Measurements from ENCODE around the gene ZDHHC11B.
A peak's percentile ranks its signal among the peaks of the same experiment; 100 is the strongest.

ZDHHC11B gene

DNA sequence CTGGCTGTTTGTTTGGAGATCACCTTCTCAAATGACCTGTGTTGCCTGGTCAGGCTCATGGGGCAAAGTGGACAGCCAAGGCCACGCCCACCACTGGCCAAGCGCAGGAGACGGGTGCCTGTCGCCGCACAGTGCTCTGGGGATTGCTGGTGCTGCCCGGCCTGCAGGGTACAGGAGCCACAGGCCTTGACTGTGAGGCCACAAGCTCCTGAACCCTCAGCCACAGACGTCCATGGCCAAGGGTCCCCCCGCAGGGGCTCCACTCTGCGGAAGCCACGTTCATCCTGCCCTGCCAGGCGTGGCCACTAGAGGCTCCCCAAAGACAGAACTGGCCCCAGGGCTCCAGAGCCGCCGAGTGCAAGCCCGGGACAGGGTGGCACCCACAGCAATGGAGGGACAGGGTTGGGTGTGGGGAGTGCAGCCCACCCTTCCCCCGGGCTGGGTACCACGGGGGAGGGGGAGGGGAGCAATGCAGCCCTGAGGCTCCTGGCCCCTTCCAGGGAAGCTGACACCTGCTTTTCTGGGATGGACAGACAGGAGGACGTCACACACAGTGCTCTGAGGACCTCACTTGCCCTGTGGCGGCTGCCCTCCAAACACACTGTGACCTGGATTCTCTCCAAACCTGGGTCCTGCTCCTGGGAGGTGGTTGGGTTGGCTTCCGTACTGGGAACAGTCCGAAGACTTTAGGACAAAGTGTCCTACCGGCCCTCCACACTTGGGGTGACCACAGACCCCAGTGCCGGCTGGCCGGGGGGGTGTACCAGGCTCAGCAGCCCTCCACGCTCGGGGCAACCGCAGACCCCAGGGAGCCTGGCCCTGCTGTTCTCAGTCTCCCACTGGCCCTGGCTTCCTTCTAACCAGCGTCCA lies 112.8 kb downstream of the ZDHHC11B start:
- DNase-seq, result peak; percentile 21

DNA sequence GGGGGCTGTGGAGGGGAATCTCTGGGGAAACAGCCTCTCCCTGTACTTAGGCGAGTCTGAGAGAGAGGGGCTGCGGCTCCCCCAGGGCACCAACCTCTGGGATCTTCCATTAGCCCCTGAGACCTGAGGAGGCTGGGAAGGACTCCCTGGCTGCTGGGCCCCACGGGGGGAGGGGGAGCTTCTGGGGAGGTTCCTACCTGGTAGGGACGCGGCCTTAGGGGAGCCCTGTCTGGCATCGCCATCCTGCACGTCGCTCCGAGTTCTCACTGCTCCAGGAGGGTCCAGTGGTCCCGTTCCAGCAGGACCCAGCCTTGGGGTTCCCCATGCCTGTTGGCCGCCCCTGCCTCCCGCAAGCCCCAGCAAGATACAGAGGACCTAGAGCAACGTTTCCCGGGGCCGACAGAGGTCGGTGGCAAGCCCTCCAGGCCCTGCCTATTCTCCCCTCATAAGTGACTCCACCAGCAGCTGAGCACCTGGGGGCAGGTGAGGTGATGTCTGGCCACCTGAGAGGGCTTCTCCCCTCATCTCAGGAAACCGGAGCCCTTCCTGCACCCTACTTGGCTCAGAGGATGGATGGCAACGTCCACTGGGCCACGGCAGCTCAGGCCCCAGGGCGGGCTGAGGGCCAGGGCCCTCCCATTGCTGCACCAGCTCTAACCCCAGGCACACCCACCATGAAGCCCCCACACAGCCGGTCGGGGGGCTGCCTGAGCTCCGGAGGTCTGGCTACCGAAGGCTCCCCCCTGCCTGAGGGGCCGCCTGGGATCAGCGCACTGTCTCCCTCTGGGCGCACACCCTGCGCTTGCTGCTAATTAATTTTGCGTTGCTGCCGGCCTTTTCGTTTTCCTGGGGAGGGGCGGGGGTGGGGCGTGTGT lies 113.9 kb downstream of the ZDHHC11B start:
- DNase-seq, result no peak

DNA sequence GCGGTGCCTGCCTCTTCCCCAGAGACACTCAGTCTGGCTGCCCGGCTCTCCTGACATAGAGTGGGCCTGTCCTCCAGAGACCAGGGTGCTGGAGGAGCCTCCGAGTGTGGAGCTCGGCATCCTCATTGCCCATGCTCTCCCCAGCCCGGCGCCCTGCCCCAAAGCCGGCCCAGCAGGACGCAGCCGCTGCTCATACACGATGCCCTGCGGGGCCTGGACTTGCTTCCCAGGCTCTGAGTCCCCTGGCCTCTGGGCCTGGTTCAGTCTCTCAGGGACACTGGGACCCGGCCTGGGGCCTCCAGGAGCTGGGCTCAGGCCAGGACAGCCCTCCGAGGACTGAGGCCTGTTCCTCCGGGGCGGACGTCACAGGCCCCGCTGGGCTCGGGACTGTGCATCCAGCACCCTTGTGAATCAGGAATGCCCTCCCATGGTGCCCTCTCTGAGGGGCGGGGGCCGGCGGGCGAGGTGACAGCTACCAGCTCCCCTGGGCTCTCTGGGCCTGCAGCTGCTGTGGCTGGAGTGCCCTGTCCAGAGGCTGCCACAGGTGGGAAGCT lies 114.6 kb downstream of the ZDHHC11B start:
- DNase-seq, result no peak

DNA sequence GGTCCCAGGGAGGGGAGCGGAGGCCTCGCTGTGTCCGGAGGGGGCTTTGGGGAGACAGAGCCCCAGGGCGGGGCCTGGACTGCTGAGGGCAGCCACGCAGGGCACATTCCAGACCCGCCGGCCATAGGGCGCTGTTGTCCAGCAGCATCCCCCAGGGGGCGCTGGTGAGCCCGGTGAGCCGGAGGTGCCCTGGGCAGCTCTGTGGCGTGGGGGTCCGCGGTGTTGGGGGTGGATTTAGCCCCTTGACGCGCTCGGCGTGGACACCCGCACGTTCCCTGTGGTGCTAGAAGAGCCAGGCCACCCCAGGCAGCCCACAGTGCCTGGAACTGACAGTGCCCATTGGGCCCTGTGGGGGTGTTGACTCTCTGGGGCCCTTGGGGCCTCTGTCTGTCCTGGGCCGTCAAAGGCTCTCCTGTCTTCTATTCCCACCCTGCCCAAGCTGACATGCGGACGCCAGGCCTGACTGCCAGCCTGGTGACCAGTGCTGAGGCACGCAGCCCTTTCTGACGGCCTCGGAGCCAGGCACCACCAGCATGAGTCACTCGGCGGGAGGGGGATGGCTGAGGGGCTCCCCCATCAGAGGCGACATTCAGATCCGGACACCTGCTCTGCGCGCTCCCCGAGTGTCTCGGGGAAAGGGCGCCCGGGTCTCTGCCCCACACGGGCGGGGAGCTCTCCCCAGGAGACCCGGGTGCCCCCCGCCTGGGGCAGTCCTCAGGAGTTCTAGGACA lies 115.3 kb downstream of the ZDHHC11B start:
- no peak for DNase-seq

DNA sequence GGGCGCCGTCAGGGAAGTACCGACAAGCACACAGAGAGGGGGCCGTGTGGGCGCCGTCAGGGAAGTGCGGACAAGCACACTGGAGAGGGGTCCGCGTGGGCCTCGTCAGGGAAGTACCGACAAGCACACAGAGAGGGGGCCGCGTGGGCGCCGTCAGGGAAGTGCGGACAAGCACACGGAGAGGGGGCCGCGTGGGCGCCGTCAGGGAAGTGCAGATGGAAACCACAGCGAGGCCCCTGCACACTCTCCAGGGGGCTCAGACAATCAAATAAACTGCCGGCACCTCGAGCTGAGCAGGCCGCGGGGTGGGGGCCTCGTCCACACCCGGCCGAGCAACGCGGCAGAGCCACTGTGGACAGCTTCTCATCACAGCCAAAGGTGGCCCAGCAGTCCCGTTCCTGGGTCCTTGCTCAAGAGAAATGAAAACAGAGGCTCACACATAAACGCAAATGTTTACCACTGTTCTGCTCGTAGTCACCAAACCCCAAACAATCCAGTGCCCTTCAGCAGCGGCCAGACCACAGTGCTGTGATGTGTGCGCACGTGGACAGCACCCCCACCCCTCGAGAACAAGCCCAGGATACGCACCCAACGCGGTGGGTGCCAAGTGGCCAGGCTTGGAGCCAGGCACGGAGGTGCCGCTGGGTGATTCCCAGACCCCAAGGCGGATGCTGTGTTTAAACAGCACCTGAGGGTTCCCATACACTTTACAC lies 116.1 kb downstream of the ZDHHC11B start:
- no peak for DNase-seq

DNA sequence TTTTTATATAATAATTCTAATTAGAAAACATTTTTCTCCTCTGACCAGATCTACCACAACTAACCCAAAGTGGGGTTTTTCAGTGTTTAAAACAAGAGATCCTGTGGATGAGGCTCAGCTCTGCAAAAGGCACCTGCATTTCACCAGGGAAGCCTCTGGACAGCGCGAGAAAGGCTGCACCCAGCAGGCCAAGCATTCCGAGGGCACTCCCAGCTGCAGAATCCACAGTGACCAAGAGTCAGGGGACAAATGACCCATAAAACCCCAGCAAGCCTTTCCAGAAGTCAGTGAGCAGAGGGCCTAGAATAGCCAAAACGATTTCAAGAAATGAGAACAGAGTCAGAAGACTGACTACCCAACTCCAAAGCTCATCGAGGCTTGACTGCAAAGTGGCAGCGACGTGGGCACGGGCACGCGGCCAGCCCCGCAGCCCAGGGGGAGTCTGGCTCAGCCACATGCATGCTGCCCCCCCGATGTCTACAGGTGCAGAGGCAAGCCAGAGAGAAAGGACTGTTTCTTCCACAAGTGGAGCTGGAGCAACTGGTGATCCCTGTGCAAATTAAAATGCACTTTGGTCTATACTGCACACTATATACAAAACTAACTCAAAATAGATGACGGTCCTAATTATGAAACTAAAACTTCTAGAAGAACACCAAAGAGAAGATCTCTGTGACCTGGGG lies 117.6 kb downstream of the ZDHHC11B start:
- no peak for DNase-seq

DNA sequence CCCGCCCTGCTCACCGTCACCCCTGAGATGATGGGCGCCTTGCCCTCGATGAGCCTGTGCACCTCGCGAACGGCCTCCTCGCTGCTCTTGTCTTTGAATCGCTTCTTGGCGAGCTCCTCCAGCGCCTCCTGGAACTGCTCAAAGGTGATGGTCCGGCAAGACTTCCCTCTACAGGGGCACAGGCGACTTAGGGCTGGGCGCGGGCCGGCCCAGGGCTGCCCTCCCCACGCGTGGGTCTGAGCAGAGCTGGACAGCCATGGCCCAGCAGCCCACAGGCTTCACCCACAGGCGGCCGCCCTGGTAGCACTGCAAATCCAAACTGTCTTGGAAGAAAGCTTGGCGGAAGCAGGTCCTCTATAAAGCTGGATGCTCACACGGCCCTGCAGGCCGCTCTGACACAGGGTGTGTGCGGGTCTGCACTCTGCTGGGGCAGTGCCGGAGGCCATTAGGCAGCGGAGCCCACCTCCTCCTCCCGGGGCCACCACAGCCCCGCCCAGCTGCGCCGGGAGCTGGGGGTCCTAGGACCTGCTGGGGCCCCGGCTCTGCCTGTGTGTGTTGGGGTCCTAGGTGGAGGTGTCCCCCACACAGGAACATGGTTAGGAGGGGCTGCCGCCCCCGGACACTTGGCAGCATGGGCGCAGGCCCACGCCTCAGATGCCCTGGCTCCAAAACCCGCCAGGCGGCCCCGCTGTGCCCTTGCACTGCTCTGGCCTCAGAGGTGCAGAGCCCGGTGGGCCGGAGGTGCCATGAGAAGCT lies 118.4 kb downstream of the ZDHHC11B start:
- DNase-seq, result no peak

DNA sequence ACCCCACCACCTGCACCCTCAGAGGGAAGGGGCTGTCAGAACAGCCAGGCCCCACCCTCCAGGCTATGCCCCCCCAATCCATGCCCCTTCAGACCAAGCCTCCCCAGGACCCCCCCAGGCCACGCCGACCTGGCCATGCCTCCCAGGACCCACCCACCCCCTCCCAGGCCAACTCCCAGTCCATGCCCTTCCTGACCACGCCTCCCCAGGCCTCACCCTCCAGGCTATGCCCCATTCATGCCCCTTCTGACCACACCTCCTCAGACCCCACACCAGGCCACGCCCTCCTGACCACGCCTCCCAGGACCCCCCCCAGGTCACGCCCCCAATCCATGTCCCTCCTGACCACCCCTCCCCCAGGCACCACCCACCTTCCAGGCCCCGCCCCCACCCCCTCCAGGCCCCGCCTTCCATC lies 119.0 kb downstream of the ZDHHC11B start:
- DNase-seq, result no peak

DNA sequence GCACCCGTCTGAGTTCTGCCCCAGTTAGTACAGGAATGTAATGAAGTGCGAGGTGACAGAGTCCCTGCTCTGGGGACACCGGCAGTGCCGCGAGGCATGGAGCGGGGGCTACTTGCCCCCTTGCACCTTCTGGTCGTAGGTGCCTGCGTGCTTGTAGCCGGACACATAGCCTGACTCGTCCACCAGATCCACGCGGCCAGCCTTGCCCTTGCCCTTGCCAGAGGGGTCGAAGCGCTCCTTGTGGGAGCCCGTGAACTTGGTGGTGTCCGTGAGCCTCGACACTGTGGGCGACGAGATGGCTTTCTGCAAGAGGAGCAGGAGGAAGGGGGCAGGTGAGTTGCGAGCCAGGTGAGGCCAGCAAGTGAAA lies 119.6 kb downstream of the ZDHHC11B start:
- DNase-seq, result no peak

DNA sequence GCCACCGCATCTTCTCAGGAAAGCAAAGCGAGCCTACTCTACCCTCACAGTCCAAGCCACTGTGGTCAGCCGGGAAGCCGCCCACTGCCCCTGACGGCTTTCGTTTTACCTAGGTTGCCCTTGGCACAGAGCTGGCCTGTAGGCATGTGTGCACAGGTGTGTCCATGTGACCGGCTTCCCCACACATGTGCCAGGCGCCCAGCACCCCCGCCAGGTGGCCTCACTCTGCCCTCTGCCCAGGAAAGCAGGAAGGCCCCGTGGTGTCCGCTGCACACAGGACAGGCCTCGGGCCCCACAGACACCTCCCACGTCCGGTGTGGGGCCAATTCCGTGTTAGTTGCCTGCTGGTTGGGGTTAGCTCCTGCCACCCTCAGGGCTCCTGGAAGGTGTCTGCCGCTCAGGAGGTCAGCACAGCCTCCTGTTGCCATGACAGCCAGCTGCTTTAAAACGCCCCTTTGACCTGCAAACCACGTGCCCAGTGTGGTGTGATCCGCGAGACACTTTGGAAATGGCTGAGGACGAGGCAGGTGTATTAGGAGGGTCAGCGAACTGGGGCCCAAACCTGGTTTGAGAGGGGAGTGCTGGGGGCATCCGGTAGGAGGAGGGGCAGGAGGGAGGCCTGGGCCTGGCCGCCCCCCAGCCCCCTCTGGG lies 120.1 kb downstream of the ZDHHC11B start:
- DNase-seq, result no peak

DNA sequence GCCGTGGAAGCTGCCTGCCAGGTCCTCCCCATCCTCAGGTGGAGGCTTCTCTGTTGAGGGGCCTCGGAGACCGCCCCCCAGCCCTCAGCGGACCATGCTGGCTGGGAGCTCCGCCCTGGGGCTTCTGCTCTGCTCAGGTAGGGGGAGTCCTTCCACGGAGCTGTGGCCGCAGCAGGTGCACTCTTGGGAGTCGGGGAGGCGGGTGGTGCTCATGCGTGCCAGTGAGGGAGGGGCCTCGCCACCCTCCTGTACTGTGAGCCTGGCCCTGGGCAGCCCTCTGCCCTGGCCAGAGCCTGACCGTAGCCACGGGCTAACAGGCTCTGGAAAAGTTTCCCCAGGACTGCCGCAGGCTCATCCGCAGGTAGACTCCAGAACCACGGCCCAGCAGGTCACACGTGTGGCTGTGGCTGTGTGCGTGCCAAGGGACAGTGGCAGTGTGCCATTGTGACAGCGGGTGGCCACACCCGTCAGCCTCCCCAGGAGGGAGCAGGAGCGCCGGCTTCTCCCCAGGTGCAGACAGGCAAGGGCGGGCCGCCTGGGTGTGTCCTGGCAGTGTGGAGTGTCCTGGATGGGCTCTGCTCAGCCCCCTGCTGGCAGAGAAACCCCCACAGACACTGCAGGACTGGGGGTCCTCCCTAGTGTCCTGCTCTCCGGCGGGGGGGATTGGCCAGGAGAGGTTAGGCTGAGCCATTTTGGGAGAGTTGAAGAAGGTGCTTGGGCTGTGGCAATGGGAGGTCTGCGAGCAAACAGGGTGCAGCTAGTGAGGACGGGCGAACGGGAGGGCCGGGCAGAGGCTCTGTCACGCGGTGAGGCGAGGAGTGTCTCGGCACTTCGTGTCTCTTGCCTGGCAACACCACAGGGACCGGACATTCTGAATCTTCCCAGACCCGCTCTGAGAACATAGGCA lies 120.8 kb downstream of the ZDHHC11B start:
- no peak for DNase-seq

DNA sequence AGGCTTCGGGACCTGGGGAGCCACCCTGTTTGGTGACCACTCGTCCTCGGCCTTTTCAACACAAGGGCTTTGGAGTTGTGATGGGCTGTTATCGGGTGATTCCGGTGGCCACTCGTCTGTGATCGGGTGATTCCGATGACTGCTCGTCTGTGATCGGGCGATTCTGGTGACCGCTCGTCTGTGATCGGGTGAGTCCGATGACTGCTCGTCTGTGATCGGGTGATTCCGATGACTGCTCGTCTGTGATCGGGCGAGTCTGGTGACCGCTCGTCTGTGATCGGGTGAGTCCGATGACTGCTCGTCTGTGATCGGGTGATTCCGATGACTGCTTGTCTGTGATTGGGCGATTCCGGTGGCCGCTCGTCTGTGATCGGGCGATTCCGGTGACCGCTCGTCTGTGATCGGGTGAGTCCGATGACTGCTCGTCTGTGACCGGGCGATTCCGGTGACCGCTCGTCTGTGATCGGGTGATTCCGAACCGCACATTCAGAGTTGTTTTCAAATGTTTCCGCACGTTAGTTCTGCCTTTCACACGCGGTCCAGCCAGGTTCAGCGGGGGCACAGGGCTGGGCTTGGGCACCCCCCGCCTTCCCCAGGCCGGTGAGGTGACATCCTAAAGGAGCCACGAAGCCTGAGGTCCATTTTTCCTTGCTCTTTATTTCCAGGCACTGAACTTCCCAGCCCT lies 121.6 kb downstream of the ZDHHC11B start:
- no peak for DNase-seq

DNA sequence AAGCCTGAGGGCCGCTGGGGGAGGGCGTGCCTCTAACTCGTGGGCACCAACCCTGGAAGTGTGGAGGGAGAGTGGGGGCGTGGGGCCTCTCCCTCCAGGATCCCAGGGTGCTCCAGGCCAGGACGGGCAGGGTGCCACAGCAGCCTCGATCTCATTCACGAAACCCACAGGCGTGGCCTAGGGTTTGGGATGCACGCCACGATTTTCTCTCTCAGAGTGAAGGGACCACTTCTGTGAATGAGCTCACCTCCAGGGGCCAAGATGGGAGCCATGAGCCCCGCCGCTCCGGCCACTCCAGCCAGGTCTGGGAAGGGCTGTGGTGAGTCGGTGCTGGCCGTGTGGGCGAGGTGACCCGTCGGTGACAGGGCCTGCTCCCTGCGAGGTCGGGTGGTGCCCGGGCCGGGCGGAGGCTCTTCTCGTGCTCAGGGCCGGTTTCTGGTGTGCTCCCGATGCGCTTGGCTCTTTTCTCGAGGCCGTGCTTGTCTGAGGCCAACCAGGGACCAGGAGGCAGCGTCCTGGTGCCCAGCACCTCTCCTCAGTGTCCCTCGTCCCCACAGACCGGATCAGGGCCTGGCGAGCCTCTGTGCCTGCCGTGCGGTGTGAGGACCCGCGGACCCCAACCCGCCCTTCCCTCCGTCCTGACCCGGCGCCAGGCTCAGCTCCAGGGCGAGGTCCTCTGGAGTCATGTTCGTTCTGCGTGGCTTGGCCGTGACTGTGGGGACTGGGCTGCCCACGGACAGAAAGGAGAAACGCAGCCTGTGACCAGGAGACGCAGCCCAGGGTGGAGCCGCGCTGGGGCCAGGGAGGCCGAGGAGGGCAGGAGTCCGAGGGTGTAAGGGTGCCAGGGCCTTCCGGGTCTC lies 122.4 kb downstream of the ZDHHC11B start:
- DNase-seq, result no peak

DNA sequence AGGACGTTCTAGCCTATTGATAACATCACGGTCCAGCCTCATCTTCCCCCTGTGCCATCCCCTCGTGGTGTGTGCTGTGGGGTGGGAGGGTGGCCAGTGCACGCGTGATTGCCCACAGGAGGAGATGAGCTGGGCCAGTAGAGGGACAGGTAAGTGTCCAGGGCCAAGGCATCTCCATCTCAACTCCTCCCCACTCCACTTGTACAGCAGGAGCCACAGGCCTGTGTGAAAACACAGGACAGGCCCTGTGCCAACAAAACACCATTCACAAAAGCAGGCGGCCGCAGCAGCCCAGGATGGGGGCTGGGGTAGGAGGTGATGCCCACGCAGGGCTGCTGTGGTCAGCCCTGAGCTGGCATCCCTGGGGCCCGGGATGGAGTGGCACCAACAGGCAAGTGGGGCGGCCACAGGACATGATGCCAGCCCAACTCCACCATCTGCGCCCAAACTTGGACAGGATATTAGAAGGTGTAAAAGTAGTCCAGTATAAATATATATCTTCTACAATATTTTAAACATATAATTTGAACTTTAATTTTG lies 124.0 kb downstream of the ZDHHC11B start:
- no peak for DNase-seq

All from NCI-H524 treated with DMSO at 0.1 percent for 48 hours (cell line).